Measurements from ENCODE around the gene PAM. TPM values are rescaled to one million over a fixed set of nuclear protein-coding genes. Genes with fewer than 3 reads are reported as not detected.

Gene PAM
- total and polyA plus RNA-seq, 2 donors (not counting 3 experiments of a cell fraction or from before 2014, with no cell fraction given), result 118 to 176 TPM

DNA sequence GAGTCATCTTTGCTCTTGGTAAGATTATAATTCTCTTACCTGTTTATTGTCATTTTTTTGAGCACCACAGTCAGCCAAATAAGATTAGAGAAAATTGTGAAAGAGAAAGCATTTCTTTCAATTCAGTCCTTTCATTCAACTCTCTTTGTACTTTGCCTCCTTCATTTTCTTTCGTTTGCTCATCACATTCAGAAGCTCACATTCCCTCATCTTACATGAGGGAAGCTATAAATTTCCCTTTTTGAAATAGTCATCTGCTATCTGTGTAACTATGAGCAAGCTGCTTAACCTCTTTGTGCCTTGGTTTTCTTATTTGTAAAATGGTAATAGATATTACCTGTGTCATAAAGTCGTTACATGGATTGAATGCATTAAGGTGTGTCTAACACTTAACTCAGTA, 41.4 kb downstream of the PAM start:
- H3K27ac ChIP-seq (ENCODE audit: insufficient read depth, low read depth, low read length), result no peak overlapping the region
- intact Hi-C loops (cut with micrococcal nuclease), result no loop called here
- no peaks in the 10 kb centered on the region for H3K9me1 ChIP-seq (replicated peaks; ENCODE audit: control insufficient read depth, extremely low read depth, insufficient read depth, low read length)
- TF ChIP-seq, protein P1, sequence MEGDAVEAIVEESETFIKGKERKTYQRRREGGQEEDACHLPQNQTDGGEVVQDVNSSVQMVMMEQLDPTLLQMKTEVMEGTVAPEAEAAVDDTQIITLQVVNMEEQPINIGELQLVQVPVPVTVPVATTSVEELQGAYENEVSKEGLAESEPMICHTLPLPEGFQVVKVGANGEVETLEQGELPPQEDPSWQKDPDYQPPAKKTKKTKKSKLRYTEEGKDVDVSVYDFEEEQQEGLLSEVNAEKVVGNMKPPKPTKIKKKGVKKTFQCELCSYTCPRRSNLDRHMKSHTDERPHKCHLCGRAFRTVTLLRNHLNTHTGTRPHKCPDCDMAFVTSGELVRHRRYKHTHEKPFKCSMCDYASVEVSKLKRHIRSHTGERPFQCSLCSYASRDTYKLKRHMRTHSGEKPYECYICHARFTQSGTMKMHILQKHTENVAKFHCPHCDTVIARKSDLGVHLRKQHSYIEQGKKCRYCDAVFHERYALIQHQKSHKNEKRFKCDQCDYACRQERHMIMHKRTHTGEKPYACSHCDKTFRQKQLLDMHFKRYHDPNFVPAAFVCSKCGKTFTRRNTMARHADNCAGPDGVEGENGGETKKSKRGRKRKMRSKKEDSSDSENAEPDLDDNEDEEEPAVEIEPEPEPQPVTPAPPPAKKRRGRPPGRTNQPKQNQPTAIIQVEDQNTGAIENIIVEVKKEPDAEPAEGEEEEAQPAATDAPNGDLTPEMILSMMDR (IDR thresholded peaks at IDR 0.05; ENCODE audit: extremely low read depth in 1 of 2, insufficient read depth in 1 of 2, low read depth in 1 of 2, low read length in 2 of 2), result no peak
- TF ChIP-seq FOS (IDR thresholded peaks at IDR 0.05; ENCODE audit: borderline replicate concordance, insufficient read depth, low read length) (no peak), POLR2A (IDR thresholded peaks at IDR 0.05; ENCODE audit: low read depth, low read length) (no peak), EZH2 (IDR thresholded peaks at IDR 0.05; ENCODE audit: borderline replicate concordance, low read depth, low read length, severe bottlenecking) (no peak)
- no TSS peak for BruUV-seq (replicated peaks)
- H3K36me3 ChIP-seq (ENCODE audit: control insufficient read depth in 2 of 2, extremely low read depth in 1 of 2, insufficient read depth in 2 of 2, low read length in 2 of 2), result no peaks in the 10 kb centered on the region
- H3K79me2 ChIP-seq (ENCODE audit: control insufficient read depth, insufficient read depth, low read length), result peaks cover 2% of the 10 kb centered on the region
- POLR2A ChIA-PET, result no interaction called here
- dilution Hi-C loops (cut with MboI; ENCODE audit: extremely low pct_ligation_motif_present, low sequenced_read_pairs), result no loop called here
- no peaks in the 10 kb centered on the region for H3K4me1 ChIP-seq (ENCODE audit: control insufficient read depth, extremely low read depth, insufficient read depth, low read length)
- H3K4me3 ChIP-seq (replicated peaks in 1 of 3; ENCODE audit: insufficient read depth in 1 of 3, low read depth in 1 of 3, low read length in 3 of 3), result no peak overlapping the region
- DNase-seq (ENCODE audit: low read depth, low spot score) (no peak), FAIRE-seq (no peak)
- CTCF ChIA-PET, result no interaction called here
- H3K9ac ChIP-seq (replicated peaks; ENCODE audit: extremely low read depth, insufficient read depth, low read length), result no peak overlapping the region
- no peak overlapping the region for H3K4me2 ChIP-seq (ENCODE audit: insufficient read depth, low read length)
- no peaks in the 10 kb centered on the region for H3K9me3 ChIP-seq (replicated peaks; ENCODE audit: control insufficient read depth, insufficient read depth, low read length)
- no peaks in the 10 kb centered on the region for H3K27me3 ChIP-seq (ENCODE audit: control insufficient read depth in 2 of 2, insufficient read depth in 2 of 2, low read length in 2 of 2)
- H4K20me1 ChIP-seq (replicated peaks; ENCODE audit: control insufficient read depth, extremely low read depth, insufficient read depth, low read length), result no peaks in the 10 kb centered on the region
- no peak overlapping the region for H2AFZ ChIP-seq (ENCODE audit: low read depth, low read length)

DNA sequence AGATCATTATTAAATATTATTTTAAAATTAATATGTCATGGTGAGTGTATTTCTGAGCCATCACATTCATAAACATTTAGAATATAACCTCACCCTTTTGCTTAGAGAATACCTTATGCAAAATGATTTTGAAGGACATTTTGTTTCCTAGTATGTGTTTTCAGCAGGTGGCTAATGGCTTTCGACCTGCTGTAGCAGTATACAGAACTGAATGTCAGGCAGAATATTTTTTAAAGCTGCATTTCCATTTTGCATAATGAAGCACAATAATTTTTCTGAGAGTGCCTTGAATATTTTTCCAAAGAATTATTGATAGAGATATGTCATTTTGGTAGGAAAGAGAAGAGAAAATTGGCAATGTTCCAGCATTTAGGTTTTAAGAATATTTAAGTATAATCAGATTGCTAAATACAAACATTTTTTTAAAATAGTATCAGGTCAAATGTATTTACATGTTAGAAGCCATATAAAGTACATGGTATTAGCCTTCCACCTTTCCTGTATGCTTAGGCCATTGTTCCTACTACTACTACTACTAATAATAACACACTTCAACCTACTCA, 42.3 kb downstream of the PAM start:
- Histone ChIP-seq H3K27me3 (ENCODE audit: control insufficient read depth in 2 of 2, insufficient read depth in 2 of 2, low read length in 2 of 2) (no peaks in the 10 kb centered on the region), H3K4me1 (ENCODE audit: control insufficient read depth, extremely low read depth, insufficient read depth, low read length) (no peaks in the 10 kb centered on the region), H3K9me1 (replicated peaks; ENCODE audit: control insufficient read depth, extremely low read depth, insufficient read depth, low read length) (no peaks in the 10 kb centered on the region), H3K9ac (replicated peaks; ENCODE audit: extremely low read depth, insufficient read depth, low read length) (no peak overlapping the region), H3K4me2 (ENCODE audit: insufficient read depth, low read length) (no peak overlapping the region), H4K20me1 (replicated peaks; ENCODE audit: control insufficient read depth, extremely low read depth, insufficient read depth, low read length) (no peaks in the 10 kb centered on the region), H3K79me2 (ENCODE audit: control insufficient read depth, insufficient read depth, low read length) (peaks cover 2% of the 10 kb centered on the region), H3K9me3 (replicated peaks; ENCODE audit: control insufficient read depth, insufficient read depth, low read length) (no peaks in the 10 kb centered on the region), H3K4me3 (replicated peaks in 1 of 3; ENCODE audit: insufficient read depth in 1 of 3, low read depth in 1 of 3, low read length in 3 of 3) (no peak overlapping the region), H2AFZ (ENCODE audit: low read depth, low read length) (no peak overlapping the region), H3K27ac (ENCODE audit: insufficient read depth, low read depth, low read length) (no peak overlapping the region), H3K36me3 (ENCODE audit: control insufficient read depth in 2 of 2, extremely low read depth in 1 of 2, insufficient read depth in 2 of 2, low read length in 2 of 2) (no peaks in the 10 kb centered on the region)
- FAIRE-seq, result no peak
- TF ChIP-seq MYC (IDR thresholded peaks at IDR 0.05; ENCODE audit: low read depth, low read length), result no peak
- dilution Hi-C loops (cut with MboI; ENCODE audit: extremely low pct_ligation_motif_present, low sequenced_read_pairs) (no loop called here), intact Hi-C loops (cut with micrococcal nuclease) (no loop called here)
- ChIA-PET CTCF (interaction anchor here (1.0 to 1.8 kb wide), 2 partner anchors 10 to 19 kb away, joined by 3 to 5 read pairs; no protein-coding TSS in a partner anchor), POLR2A (no interaction called here)
- BruUV-seq (replicated peaks), result no TSS peak
- no peak for DNase-seq (ENCODE audit: low read depth, low spot score)
